ENCODE results near the gene LEFTY1. TPM values are rescaled to one million over a fixed set of nuclear protein-coding genes. Genes with fewer than 3 reads are reported as not detected.
"Not testable (repeated sequence)": the region's sequence is repeated elsewhere in the genome, so short reads cannot be mapped to it uniquely, and the experiment has no call there.

Gene LEFTY1
- total and polyA plus RNA-seq, 5 donors from 2014 or later: 0.13 to 0.39 (median 0.17) TPM; not detected in 2

- Histone ChIP-seq H3K9me3 (ENCODE audit: control insufficient read depth in 2 of 2, low read length in 2 of 2) (no peaks in the 10 kb centered on the region), H3K4me1 (ENCODE audit: control insufficient read depth, insufficient read depth, low read length, poor library complexity, severe bottlenecking) (no peaks in the 10 kb centered on the region), H3K4me3 (ENCODE audit: low read depth, low read length) (no peak overlapping the region), H3K36me3 (ENCODE audit: control insufficient read depth, insufficient read depth, low read length) (no peaks in the 10 kb centered on the region), H3K27ac (ENCODE audit: insufficient read depth, low read length, poor library complexity, severe bottlenecking) (no peak overlapping the region), H3K27me3 (ENCODE audit: control insufficient read depth, insufficient read depth, low read length) (no peaks in the 10 kb centered on the region)
- no peak for ATAC-seq (ENCODE audit: low read depth in 2 of 2)
- Mint-ChIP-seq H3K9me3 (no peaks in the 10 kb centered on the region), H3K27ac (peak overlapping the region in 2 of 3 donors; percentile 60 to 67), H3K4me1 (peaks cover 0 to 14% (median 7%) of the 10 kb centered on the region in 4 donors), H3K4me3 (no peak overlapping the region), H3K36me3 (no peaks in the 10 kb centered on the region), H3K27me3 (peaks cover 10% of the 10 kb centered on the region)
- DNase-seq: no peak
Measured at GRCh38 chr1:225930566-225930965, 41.6 kb upstream of the LEFTY1 start.

GRCh38 chr1:225929462-225929861 is 40.5 kb upstream of the LEFTY1 start:
- H3K4me3 Mint-ChIP-seq; H3K27me3 ChIP-seq (ENCODE audit: control insufficient read depth, insufficient read depth, low read length); H3K4me3 ChIP-seq (ENCODE audit: low read depth, low read length); H3K9me3 ChIP-seq (ENCODE audit: control insufficient read depth in 2 of 2, low read length in 2 of 2); H3K27ac ChIP-seq (ENCODE audit: insufficient read depth, low read length, poor library complexity, severe bottlenecking); H3K27me3 Mint-ChIP-seq; H3K36me3 Mint-ChIP-seq; DNase-seq; H3K36me3 ChIP-seq (ENCODE audit: control insufficient read depth, insufficient read depth, low read length); H3K9me3 Mint-ChIP-seq; ATAC-seq (ENCODE audit: low read depth in 2 of 2); H3K4me1 ChIP-seq (ENCODE audit: control insufficient read depth, insufficient read depth, low read length, poor library complexity, severe bottlenecking): not testable (repeated sequence)
- Mint-ChIP-seq H3K4me1 (peaks cover 0 to 22% (median 11%) of the 10 kb centered on the region in 4 donors), H3K27ac (peak overlapping the region; percentile 48 to 86 (median 60))

- Mint-ChIP-seq H3K36me3 (no peaks in the 10 kb centered on the region), H3K9me3 (no peaks in the 10 kb centered on the region), H3K27ac (peak overlapping the region; percentile 43 to 86 (median 48)), H3K4me1 (peaks cover 0 to 28% (median 13%) of the 10 kb centered on the region in 4 donors), H3K27me3 (peaks cover 10% of the 10 kb centered on the region), H3K4me3 (peak overlapping the region in 2 of 4 donors; percentile 23 to 68)
- DNase-seq (peak in 2 of 3 donors; percentile 27 to 58), ATAC-seq (ENCODE audit: low read depth in 2 of 2) (no peak)
- no peaks in the 10 kb centered on the region for H3K9me3 ChIP-seq (ENCODE audit: control insufficient read depth in 2 of 2, low read length in 2 of 2)
- no peaks in the 10 kb centered on the region for H3K36me3 ChIP-seq (ENCODE audit: control insufficient read depth, insufficient read depth, low read length)
- H3K4me1 ChIP-seq (ENCODE audit: control insufficient read depth, insufficient read depth, low read length, poor library complexity, severe bottlenecking): peaks cover 10% of the 10 kb centered on the region
- H3K4me3 ChIP-seq (ENCODE audit: low read depth, low read length): no peak overlapping the region
- H3K27me3 ChIP-seq (ENCODE audit: control insufficient read depth, insufficient read depth, low read length): no peaks in the 10 kb centered on the region
- H3K27ac ChIP-seq (ENCODE audit: insufficient read depth, low read length, poor library complexity, severe bottlenecking): no peak overlapping the region
Measured at GRCh38 chr1:225928186-225929175, 39.5 kb upstream of the LEFTY1 start.

GRCh38 chr1:225926551-225927113 is 37.7 kb upstream of the LEFTY1 start:
- no peak for DNase-seq
- no peak for ATAC-seq (ENCODE audit: low read depth in 2 of 2)
- Histone ChIP-seq H3K27ac (ENCODE audit: insufficient read depth, low read length, poor library complexity, severe bottlenecking) (no peak overlapping the region), H3K4me3 (ENCODE audit: low read depth, low read length) (no peak overlapping the region), H3K27me3 (ENCODE audit: control insufficient read depth, insufficient read depth, low read length) (no peaks in the 10 kb centered on the region), H3K4me1 (ENCODE audit: control insufficient read depth, insufficient read depth, low read length, poor library complexity, severe bottlenecking) (peaks cover 25% of the 10 kb centered on the region), H3K36me3 (ENCODE audit: control insufficient read depth, insufficient read depth, low read length) (no peaks in the 10 kb centered on the region), H3K9me3 (ENCODE audit: control insufficient read depth in 2 of 2, low read length in 2 of 2) (no peaks in the 10 kb centered on the region)
- H3K4me1 Mint-ChIP-seq: peaks cover 0 to 40% (median 21%) of the 10 kb centered on the region in 4 donors
- H3K9me3 Mint-ChIP-seq: no peaks in the 10 kb centered on the region
- H3K27ac Mint-ChIP-seq: peak overlapping the region in 1 of 3 donors; percentile 42
- H3K27me3 Mint-ChIP-seq: no peaks in the 10 kb centered on the region
- peaks cover 7% of the 10 kb centered on the region for H3K36me3 Mint-ChIP-seq
- H3K4me3 Mint-ChIP-seq: peak overlapping the region in 2 of 4 donors; percentile 43 to 76

- Histone ChIP-seq H3K27me3 (ENCODE audit: control insufficient read depth, insufficient read depth, low read length) (no peaks in the 10 kb centered on the region), H3K4me3 (ENCODE audit: low read depth, low read length) (peak within 1 kb of the TSS; percentile 87), H3K9me3 (ENCODE audit: control insufficient read depth in 2 of 2, low read length in 2 of 2) (no peaks in the 10 kb centered on the region), H3K36me3 (ENCODE audit: control insufficient read depth, insufficient read depth, low read length) (peaks cover 16% of the 10 kb centered on the region), H3K4me1 (ENCODE audit: control insufficient read depth, insufficient read depth, low read length, poor library complexity, severe bottlenecking) (peaks cover 25% of the 10 kb centered on the region), H3K27ac (ENCODE audit: insufficient read depth, low read length, poor library complexity, severe bottlenecking) (peak within 1 kb of the TSS; percentile 92)
- Mint-ChIP-seq H3K27me3 (no peaks in the 10 kb centered on the region), H3K27ac (peak within 1 kb of the TSS; percentile 92 to 95 (median 92)), H3K9me3 (no peaks in the 10 kb centered on the region), H3K4me3 (peak within 1 kb of the TSS; percentile 94 to 100 (median 97)), H3K36me3 (peaks cover 15% of the 10 kb centered on the region), H3K4me1 (peaks cover 0 to 59% (median 28%) of the 10 kb centered on the region in 4 donors)
- DNase-seq (peak; percentile 93 to 97 (median 95)), ATAC-seq (ENCODE audit: low read depth in 2 of 2) (peak; percentile 98)
Measured at GRCh38 chr1:225923692-225924555, 35.0 kb upstream of the LEFTY1 start, which contains the start of gene PYCR2. Gene PYCR2 (minus strand): TSS chr1:225924250. CDS start chr1:225924110, 140 bp downstream.

GRCh38 chr1:225923381-225923691 is 34.4 kb upstream of the LEFTY1 start:
- peaks cover 25% of the 10 kb centered on the region for H3K4me1 ChIP-seq (ENCODE audit: control insufficient read depth, insufficient read depth, low read length, poor library complexity, severe bottlenecking)
- peaks cover 15% of the 10 kb centered on the region for H3K36me3 Mint-ChIP-seq

More at GRCh38 chr1:225923381-225923691, 34.4 kb upstream of the LEFTY1 start:
- no peak for ATAC-seq (ENCODE audit: low read depth in 2 of 2)
- Mint-ChIP-seq H3K27me3 (no peaks in the 10 kb centered on the region), H3K4me3 (peak overlapping the region; percentile 94 to 100 (median 97)), H3K4me1 (peaks cover 0 to 53% (median 27%) of the 10 kb centered on the region in 4 donors), H3K27ac (peak overlapping the region; percentile 7 to 95 (median 92)), H3K9me3 (no peaks in the 10 kb centered on the region)
- Histone ChIP-seq H3K9me3 (ENCODE audit: control insufficient read depth in 2 of 2, low read length in 2 of 2) (no peaks in the 10 kb centered on the region), H3K27ac (ENCODE audit: insufficient read depth, low read length, poor library complexity, severe bottlenecking) (peak overlapping the region; percentile 92), H3K36me3 (ENCODE audit: control insufficient read depth, insufficient read depth, low read length) (peaks cover 17% of the 10 kb centered on the region), H3K27me3 (ENCODE audit: control insufficient read depth, insufficient read depth, low read length) (no peaks in the 10 kb centered on the region), H3K4me3 (ENCODE audit: low read depth, low read length) (peak overlapping the region; percentile 87)
- DNase-seq: no peak
